ENCODE measurements around the gene ILDR2.

ILDR2 gene

GRCh38 chr1:166939741-166940375 is 35.5 kb downstream of the ILDR2 start:
- no peak for FAIRE-seq
- DNase-seq (ENCODE audit: insufficient read length) = no peak
- no peak for TF ChIP-seq TAF1 (IDR thresholded peaks at IDR 0.05; ENCODE audit: borderline replicate concordance, low read depth, low read length)
- TF ChIP-seq POLR2A (IDR thresholded peaks at IDR 0.05; ENCODE audit: low read depth, low read length) = no peak
- no peak for TF ChIP-seq POLR2AphosphoS5 (IDR thresholded peaks at IDR 0.05; ENCODE audit: low read depth, low read length)

DNA sequence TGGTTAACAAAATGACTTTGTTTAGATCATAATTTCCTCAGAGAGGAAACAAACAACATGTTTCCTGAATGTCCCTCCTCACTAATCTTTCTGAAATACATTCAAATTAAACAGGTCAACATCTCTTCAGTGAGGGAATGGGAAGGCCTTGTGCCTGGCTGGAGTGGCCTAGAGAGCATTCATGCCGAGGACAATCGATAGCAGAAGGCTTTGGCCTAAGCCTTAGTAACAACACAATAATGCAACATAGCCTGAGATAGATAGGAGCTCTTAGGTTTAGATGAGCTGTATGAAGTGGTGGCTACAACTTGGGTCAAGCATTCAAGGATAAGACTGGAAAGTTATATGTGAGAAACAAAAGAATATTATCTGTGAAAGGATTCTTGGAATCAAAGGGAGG is 37.4 kb downstream of the ILDR2 start:
- FAIRE-seq (no peak), DNase-seq (ENCODE audit: insufficient read length) (no peak)
- TF ChIP-seq POLR2A (IDR thresholded peaks at IDR 0.05; ENCODE audit: low read depth, low read length) = no peak
- TF ChIP-seq TAF1 (IDR thresholded peaks at IDR 0.05; ENCODE audit: borderline replicate concordance, low read depth, low read length) = no peak
- no peak for TF ChIP-seq POLR2AphosphoS5 (IDR thresholded peaks at IDR 0.05; ENCODE audit: low read depth, low read length)

DNA sequence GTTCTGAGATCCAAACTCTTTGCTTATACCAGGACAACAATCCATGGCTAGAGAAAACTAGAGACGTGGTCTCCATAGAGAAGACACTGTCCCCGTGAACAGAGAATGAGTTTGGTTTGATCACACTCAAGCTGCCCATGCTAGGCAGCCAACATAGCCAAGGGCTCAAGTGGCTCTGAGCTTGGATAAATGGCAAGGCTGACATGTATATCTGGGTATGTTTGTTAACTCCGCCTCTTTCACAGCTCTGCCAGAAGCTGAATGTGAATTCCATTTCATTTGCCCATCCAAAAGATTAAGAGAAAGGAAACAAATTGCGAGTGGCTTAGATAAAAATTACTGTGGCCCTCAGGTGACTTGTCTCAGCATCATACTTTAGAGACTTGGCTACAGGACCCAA is 38.0 kb downstream of the ILDR2 start:
- no peak for DNase-seq (ENCODE audit: insufficient read length)
- FAIRE-seq = no peak
- no peak for TF ChIP-seq TAF1 (IDR thresholded peaks at IDR 0.05; ENCODE audit: borderline replicate concordance, low read depth, low read length)
- TF ChIP-seq POLR2A (IDR thresholded peaks at IDR 0.05; ENCODE audit: low read depth, low read length) = no peak
- no peak for TF ChIP-seq POLR2AphosphoS5 (IDR thresholded peaks at IDR 0.05; ENCODE audit: low read depth, low read length)

GRCh38 chr1:166933633-166934032 is 41.7 kb downstream of the ILDR2 start:
- no peak for TF ChIP-seq POLR2A (IDR thresholded peaks at IDR 0.05; ENCODE audit: low read depth, low read length)
- TF ChIP-seq POLR2AphosphoS5 (IDR thresholded peaks at IDR 0.05; ENCODE audit: low read depth, low read length) = no peak
- TF ChIP-seq TAF1 (IDR thresholded peaks at IDR 0.05; ENCODE audit: borderline replicate concordance, low read depth, low read length) = no peak
- FAIRE-seq = no peak
- DNase-seq (ENCODE audit: insufficient read length) = no peak

DNA sequence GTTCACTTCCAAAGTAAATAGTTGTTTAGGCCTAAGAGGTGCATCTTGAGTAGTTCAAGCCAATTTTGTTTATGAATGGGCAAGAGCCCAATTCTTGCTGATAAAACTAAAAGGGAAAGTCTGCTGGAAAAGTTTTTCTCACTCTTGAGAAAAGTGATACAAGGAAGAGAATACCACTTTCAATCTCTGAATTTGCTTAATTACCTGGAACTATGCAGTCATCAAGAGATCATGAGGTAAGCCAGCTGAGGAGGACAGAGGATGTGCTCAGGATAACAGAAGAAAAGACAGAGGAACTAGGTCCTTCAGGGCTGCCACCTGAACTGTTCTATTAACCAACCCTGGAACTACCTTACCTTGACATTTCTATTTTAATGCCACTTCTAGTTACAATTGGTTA is 42.2 kb downstream of the ILDR2 start:
- TF ChIP-seq POLR2AphosphoS5 (IDR thresholded peaks at IDR 0.05; ENCODE audit: low read depth, low read length) (no peak), POLR2A (IDR thresholded peaks at IDR 0.05; ENCODE audit: low read depth, low read length) (no peak), TAF1 (IDR thresholded peaks at IDR 0.05; ENCODE audit: borderline replicate concordance, low read depth, low read length) (no peak)
- DNase-seq (ENCODE audit: insufficient read length) (no peak), FAIRE-seq (peak; percentile 14)

DNA sequence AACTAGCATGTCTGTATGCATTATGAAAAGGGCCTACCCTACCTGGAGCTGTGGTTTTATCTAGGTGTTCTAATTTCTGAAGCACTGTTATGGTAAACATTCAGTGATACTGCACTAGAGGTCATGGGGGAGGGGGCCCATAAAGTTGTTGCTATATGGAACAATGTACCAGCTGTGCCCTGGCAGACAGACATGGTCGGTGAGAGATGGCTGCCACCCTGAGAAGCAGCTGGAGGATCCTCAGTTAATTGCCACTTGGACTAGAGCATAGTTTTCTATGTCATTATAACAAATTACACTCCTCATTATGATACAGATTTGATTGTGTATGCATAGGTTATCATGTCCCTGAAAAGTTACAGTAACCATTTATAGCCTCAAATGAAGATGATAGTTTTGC is 45.4 kb downstream of the ILDR2 start:
- FAIRE-seq = no peak
- DNase-seq (ENCODE audit: insufficient read length) = no peak
- TF ChIP-seq TAF1 (IDR thresholded peaks at IDR 0.05; ENCODE audit: borderline replicate concordance, low read depth, low read length) (no peak), POLR2AphosphoS5 (IDR thresholded peaks at IDR 0.05; ENCODE audit: low read depth, low read length) (no peak), POLR2A (IDR thresholded peaks at IDR 0.05; ENCODE audit: low read depth, low read length) (no peak)

DNA sequence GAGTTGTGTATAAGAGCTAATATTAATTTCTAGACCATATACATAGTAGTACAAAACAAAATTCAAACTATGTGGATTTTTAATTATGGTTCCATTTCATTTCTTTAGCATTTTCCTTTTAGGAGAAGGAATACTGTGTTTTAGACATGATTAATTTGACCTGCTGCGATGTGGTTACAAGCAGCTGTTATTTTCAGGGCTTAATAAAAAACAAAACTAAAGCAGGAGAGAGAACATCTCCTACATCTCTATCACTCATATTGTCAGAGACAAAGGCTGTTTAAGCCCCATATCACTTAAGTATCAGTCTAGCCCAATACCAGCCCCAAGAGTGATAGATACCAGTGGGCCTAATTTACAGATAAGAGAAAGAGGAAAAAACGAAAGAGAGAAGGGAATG is 47.6 kb downstream of the ILDR2 start:
- FAIRE-seq = no peak

DNA sequence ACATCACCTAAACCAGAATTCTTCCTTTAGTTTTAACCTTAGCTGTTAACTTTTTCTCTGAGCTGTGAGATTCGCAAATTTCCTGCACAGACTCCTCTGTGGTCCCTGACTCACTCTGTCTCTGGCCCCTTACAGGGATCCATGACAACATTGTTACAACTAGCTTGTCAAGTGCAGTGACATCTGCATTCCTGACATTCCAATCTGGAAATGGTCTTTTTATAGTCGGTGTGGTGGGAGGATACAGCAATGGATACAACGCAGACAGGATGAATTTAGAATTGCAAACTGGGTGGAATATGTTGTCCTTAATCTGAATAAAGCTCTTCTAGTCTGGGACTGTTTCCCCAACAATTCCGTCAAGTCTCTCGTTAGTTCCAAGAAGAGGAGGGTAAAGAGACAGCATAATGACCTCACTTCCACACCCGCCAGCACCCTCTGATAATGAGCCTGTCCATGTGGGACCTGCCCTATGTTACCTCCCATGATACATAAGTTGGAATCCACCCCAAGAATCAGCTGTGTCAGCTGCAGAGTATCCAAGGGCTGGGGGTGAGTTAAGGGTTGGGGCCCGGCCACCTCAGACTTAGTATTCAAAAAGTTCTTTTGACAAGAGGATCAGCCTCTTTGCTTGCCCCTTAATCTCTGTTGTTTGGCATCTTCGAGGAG is 49.4 kb downstream of the ILDR2 start:
- TF ChIP-seq POLR2A (IDR thresholded peaks at IDR 0.05; ENCODE audit: low read depth, low read length) (no peak), TAF1 (IDR thresholded peaks at IDR 0.05; ENCODE audit: borderline replicate concordance, low read depth, low read length) (no peak), POLR2AphosphoS5 (IDR thresholded peaks at IDR 0.05; ENCODE audit: low read depth, low read length) (no peak)
- FAIRE-seq = no peak
- no peak for DNase-seq (ENCODE audit: insufficient read length)

More for the DNA sequence above, 47.6 kb downstream of the ILDR2 start:
- TF ChIP-seq POLR2A (IDR thresholded peaks at IDR 0.05; ENCODE audit: low read depth, low read length) = no peak
- no peak for TF ChIP-seq TAF1 (IDR thresholded peaks at IDR 0.05; ENCODE audit: borderline replicate concordance, low read depth, low read length)
- TF ChIP-seq POLR2AphosphoS5 (IDR thresholded peaks at IDR 0.05; ENCODE audit: low read depth, low read length) = no peak
- DNase-seq (ENCODE audit: insufficient read length) = no peak

DNA sequence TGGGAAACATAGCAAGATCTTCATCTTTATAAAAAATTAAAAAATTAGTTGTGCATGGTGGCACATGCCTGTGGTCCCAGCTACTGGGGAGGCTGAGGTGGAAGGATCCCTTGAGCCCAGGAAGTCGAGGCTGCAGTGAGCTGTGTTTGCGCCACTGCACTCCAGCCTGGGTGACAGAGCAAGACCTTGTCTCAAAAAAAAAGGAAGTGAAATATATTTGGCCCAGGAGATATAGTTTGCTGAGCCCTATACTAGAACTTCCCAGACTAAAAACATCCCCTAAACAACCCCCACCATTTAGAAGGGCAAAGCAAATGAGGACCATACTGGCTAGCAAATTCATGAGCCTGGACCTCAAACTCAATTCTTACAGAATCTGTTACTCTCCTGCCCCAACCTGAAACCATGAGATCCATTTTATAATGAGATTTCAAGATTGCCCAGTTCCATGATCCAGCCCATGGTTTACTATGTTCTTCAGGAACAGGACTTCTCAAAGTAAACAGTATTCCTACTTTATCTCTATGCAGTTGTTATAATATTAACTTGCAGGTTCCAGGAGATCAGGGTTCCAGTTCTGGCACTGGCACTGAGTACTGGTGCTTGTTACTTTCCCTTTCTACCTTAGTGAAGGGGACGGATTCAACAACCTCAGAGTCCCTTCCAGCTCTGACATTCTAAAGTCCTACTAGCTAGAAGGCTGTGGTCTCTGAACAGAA is 50.4 kb downstream of the ILDR2 start:
- DNase-seq (ENCODE audit: insufficient read length) = no peak
- TF ChIP-seq POLR2AphosphoS5 (IDR thresholded peaks at IDR 0.05; ENCODE audit: low read depth, low read length) = no peak
- FAIRE-seq = peak; percentile 74

GRCh38 chr1:166920561-166921475 is 54.5 kb downstream of the ILDR2 start:
- FAIRE-seq (no peak), DNase-seq (ENCODE audit: insufficient read length) (no peak)

DNA sequence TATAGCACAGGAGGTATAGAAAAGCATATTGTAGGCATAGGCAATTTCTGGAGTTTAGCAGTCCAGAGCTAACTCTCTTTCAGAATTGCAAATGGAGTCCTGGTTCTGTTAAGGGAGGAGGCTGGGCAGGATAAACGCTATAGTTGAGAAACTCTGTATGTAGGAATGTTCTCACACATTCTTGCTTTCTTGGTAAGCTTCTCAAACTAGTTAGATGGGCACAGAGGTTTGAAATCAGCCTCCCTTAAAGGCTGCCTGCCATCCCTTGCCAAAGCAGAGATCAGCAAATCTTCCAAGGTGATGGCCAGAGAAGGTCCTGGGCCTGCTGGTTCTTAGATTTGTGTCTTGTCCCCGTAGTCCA is 56.4 kb downstream of the ILDR2 start:
- no peak for TF ChIP-seq TAF1 (IDR thresholded peaks at IDR 0.05; ENCODE audit: borderline replicate concordance, low read depth, low read length)
- TF ChIP-seq POLR2AphosphoS5 (IDR thresholded peaks at IDR 0.05; ENCODE audit: low read depth, low read length) = no peak
- TF ChIP-seq POLR2A (IDR thresholded peaks at IDR 0.05; ENCODE audit: low read depth, low read length) = no peak
- no peak for DNase-seq (ENCODE audit: insufficient read length)
- FAIRE-seq = no peak

More at GRCh38 chr1:166920561-166921475, 54.5 kb downstream of the ILDR2 start:
- TF ChIP-seq POLR2A (IDR thresholded peaks at IDR 0.05; ENCODE audit: low read depth, low read length) = no peak
- TF ChIP-seq TAF1 (IDR thresholded peaks at IDR 0.05; ENCODE audit: borderline replicate concordance, low read depth, low read length) = no peak
- TF ChIP-seq POLR2AphosphoS5 (IDR thresholded peaks at IDR 0.05; ENCODE audit: low read depth, low read length) = no peak
